D721Med (cell line): ENCODE results near the gene ABTB2.

Source experiments
- DNase-seq: peaks from one replicate; pipeline ENCODE4 v3.0.0; 2011; ENCODE audit warnings: low spot score; ENCODE audit not compliant: insufficient read length
- FAIRE-seq: peaks from 2 replicates; lab custom pipeline; 2011; peaks lifted over from hg19 to GRCh38; lab: Jason Lieb, UNC
- TF ChIP-seq, protein P1 (sequence below): IDR thresholded peaks from 2 replicates; pipeline ENCODE4 v1.5.1; 2012; ENCODE audit warnings: mild to moderate bottlenecking, control low read depth; ENCODE audit not compliant: insufficient read depth; ENCODE audit errors: missing control alignments

Gene ABTB2

DNA sequence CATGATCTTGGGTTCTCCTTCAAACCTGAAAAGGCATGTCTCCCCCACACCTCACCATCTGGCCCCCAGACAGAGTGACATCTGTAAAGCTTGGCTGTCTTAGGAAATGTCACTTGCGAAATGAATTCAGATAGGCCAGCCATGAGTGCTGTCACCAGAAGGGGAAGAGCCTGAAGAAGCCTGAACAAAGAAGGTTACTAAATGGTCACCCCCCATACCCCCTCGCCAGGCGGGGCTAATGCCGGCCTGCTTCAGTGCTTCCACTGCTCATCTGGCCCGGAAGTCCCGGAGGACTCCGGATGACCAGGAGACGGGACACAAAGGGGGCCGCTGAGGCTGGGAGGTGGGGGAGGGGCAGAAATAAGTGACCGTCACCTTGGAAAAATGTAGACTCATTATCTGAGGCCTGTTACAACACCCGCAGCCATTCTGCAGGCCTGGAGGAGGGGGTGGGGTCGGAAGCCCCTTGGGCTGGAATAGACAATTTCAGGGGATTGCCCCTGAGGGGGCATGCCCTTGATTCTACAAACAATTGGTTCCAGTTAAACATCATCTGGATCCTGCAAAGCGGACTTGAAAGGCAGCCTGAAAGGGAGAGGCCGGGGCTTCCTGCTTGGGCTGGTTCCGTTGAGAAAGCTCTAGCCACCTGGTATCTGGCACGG lies 209.2 kb downstream of the ABTB2 start:
- FAIRE-seq (no peak), DNase-seq (no peak)
- TF ChIP-seq, protein P1, sequence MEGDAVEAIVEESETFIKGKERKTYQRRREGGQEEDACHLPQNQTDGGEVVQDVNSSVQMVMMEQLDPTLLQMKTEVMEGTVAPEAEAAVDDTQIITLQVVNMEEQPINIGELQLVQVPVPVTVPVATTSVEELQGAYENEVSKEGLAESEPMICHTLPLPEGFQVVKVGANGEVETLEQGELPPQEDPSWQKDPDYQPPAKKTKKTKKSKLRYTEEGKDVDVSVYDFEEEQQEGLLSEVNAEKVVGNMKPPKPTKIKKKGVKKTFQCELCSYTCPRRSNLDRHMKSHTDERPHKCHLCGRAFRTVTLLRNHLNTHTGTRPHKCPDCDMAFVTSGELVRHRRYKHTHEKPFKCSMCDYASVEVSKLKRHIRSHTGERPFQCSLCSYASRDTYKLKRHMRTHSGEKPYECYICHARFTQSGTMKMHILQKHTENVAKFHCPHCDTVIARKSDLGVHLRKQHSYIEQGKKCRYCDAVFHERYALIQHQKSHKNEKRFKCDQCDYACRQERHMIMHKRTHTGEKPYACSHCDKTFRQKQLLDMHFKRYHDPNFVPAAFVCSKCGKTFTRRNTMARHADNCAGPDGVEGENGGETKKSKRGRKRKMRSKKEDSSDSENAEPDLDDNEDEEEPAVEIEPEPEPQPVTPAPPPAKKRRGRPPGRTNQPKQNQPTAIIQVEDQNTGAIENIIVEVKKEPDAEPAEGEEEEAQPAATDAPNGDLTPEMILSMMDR: no peak

DNA sequence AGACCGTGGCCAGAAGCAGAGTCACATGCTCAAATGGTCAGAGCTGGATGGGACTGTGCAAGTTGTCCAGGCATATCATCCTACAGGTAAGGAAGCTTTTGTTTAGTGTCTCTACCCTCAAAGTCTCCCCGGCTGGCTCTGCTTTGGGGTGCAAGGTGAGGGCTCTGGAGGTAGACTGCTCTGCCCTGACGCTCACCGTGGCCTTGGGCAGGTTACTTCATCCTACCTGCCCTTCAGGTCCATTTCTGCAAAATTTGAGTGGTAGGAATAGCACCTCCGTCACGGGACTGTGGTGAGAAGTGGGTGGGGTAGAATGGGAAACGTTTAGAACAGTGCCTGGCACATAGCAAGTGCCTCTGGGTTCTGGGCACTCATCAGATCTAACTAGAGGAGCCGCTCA lies 210.2 kb downstream of the ABTB2 start:
- DNase-seq: no peak
- no peak for FAIRE-seq
- TF ChIP-seq, protein P1: no peak

DNA sequence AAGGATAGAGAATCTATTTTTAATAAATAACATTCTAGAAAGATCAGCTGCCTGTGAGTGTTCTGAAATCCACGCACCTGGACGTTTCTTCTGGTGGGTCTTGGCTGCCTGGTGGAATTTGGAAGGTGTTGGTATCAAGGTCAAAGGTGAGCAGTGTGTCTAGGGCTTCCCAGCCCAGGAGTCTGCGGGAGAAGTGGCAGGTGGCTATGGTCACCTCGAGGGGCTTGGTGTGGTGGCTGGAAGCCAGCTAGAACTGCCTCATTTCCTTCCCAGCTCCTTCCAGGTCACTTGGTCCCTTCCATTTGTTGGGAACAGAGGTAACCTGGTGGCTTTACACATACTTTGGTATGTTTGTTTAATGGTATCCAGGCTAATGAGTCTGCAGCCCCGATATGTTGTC lies 210.9 kb downstream of the ABTB2 start:
- DNase-seq (no peak), FAIRE-seq (no peak)
- TF ChIP-seq, protein P1: no peak

DNA sequence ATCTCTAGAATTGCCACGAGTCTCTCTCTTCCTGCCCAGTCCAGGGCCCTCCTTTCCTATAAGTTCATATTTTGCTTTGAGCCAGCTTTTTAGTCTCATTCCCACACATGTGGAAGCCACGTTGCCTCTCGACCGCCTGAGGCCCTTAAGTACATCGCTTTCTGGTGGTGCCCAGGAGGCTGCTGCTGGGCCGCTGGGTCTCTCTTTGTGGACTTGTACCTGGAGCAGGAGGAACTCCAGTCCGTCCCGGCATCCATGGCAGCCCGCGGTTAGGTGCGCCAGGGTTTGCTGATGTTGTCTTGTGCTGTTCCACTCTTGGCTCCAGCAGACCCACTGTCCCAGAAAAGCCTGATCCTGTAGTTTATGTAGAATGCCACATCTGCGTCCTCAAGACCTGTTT lies 211.4 kb downstream of the ABTB2 start:
- DNase-seq (no peak), FAIRE-seq (no peak)
- TF ChIP-seq, protein P1: no peak

DNA sequence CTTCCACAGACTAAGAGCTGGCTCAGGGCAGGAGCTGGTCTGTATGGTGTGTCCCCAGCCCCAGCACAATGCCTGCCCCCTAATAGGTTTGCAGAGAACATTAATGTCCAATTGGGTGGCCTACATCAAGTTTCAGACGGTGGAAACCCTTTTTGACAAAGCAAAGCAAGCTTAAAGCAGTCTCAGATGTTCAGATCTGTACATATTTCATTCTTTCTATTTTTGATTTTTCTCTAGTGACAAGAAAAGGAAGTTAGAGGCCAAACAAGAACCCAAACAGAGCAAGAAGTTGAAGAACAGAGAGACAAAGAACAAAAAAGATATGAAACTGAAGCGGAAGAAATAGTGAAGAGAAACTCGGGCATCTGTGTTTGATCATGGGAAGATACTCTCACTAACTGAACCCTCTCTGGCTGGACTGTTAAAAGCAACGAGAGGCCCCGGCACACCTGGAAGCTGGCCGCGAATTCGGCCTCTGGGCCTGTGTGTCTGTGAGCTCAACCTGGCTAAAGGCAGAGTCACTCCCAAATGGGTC lies 211.9 kb downstream of the ABTB2 start:
- DNase-seq (no peak), FAIRE-seq (no peak)
- TF ChIP-seq, protein P1: no peak

DNA sequence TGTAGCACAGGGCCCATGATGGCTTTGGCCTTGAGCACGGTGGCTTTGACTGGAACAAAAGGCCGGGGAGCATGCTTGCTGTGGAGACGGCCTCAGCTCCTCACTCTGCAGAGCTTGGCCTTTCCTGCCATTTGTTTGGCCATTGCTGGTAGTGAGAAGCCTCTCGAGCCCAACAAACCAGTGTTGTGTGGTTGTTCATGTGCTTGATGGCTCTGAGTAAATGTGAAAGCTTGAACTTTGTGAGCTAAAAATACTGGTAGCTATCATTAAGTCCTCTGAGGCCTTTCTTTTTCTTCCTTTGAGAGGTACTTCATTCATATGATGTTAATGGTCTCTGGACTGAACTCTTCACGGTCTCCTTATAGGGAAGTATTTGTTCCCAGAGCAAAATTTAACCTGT lies 212.7 kb downstream of the ABTB2 start:
- DNase-seq (no peak), FAIRE-seq (no peak)
- TF ChIP-seq, protein P1: no peak

DNA sequence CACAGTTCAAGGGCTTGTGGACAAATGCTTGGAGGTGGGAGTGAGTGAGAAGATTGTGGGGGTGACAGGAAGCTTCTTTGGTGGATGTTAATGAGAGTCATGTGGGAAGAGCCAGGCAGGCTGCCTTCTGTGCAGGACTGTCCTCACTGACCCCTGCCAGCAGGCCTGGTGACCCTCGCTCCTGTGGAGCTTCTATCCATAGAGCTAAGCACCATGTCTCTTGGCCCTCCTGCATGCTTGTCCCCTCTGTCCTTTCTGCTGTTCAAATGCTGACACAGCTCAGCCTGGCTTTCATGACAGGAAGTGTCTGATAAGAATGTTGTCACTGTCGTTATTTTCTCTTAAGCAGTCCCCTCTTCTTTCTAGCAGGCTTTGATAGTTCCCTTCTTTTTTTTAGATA lies 214.8 kb downstream of the ABTB2 start:
- no peak for DNase-seq
- FAIRE-seq: no peak
- TF ChIP-seq, protein P1: no peak
